HEK293 (cell line): ENCODE results near the gene PNPLA2.

Experiments
- CTCF ChIA-PET: fragments of 350-600 bp; formaldehyde crosslinking; extraction: SDS; loops from one replicate; lab custom pipeline; 2021; ENCODE audit warnings: antibody characterized with exemption; lab: Yijun Ruan, JAX
- POLR2A ChIA-PET: fragments of 300-600 bp; formaldehyde crosslinking; extraction: SDS; loops from one replicate; lab custom pipeline; 2020; ENCODE audit warnings: antibody characterized with exemption, inconsistent platforms; lab: Yijun Ruan, JAX
- H3K27ac ChIP-seq: fragments of 200-500 bp; sonication (Bioruptor generic); 2 replicates; pipeline ENCODE4 v1.5.1; 2014; ENCODE audit warnings: low read depth, low read length, control low read depth, inconsistent platforms; ENCODE audit errors: extremely low read depth
- H3K36me3 ChIP-seq, 2 experiments: fragments of 200-500 bp in 1 of 2; sonication (Bioruptor generic) in 1 of 2; 1 replicate in 1 of 2; 2 replicates in 1 of 2; pipeline ENCODE4 v1.5.1; 2014 to 2017; ENCODE audit warnings: inconsistent platforms in 2 of 2, low read length in 2 of 2; ENCODE audit not compliant: control insufficient read depth in 2 of 2, insufficient read depth in 1 of 2
- H3K4me1 ChIP-seq: fragments of 200-500 bp; sonication (Bioruptor generic); 2 replicates; pipeline ENCODE4 v1.5.1; 2014; ENCODE audit warnings: mild to moderate bottlenecking, low read length, inconsistent platforms; ENCODE audit not compliant: control insufficient read depth, insufficient read depth
- H3K4me3 ChIP-seq: 2 replicates; pipeline ENCODE4 v1.5.1; 2011; ENCODE audit warnings: low read depth, mild to moderate bottlenecking, control low read depth, low read length, moderate library complexity
- H3K9me3 ChIP-seq: fragments of 200-500 bp; sonication (Bioruptor generic); 2 replicates; pipeline ENCODE4 v1.5.1; 2014; ENCODE audit warnings: low read depth, low read length, inconsistent platforms; ENCODE audit not compliant: control insufficient read depth, insufficient read depth
- HIC1 ChIP-seq: fragments of 450-650 bp; formaldehyde crosslinking; IDR thresholded peaks from 2 replicates; pipeline ENCODE4 v1.5.1; 2016; ENCODE audit warnings: missing biosample characterization, missing genetic modification characterization
- KLF16 ChIP-seq: fragments of 450-650 bp; formaldehyde crosslinking; IDR thresholded peaks from 2 replicates; pipeline ENCODE4 v1.5.1; 2017; ENCODE audit warnings: missing biosample characterization, missing genetic modification characterization
- KLF17 ChIP-seq: fragments of 450-650 bp; formaldehyde crosslinking; IDR thresholded peaks from 2 replicates; pipeline ENCODE4 v1.5.1; 2016; ENCODE audit warnings: missing biosample characterization, missing genetic modification characterization
- OSR2 ChIP-seq: fragments of 450-650 bp; formaldehyde crosslinking; IDR thresholded peaks from 2 replicates; pipeline ENCODE4 v1.5.1; 2016; ENCODE audit warnings: missing biosample characterization, missing genetic modification characterization
- SCRT2 ChIP-seq: fragments of 450-650 bp; formaldehyde crosslinking; IDR thresholded peaks from 2 replicates; pipeline ENCODE4 v1.5.1; 2016; ENCODE audit warnings: missing biosample characterization, missing genetic modification characterization
- SP2 ChIP-seq: fragments of 450-650 bp; formaldehyde crosslinking; IDR thresholded peaks from 2 replicates; pipeline ENCODE4 v1.5.1; 2016; ENCODE audit warnings: missing biosample characterization, missing genetic modification characterization
- SP3 ChIP-seq: fragments of 450-650 bp; formaldehyde crosslinking; IDR thresholded peaks from 2 replicates; pipeline ENCODE4 v1.5.1; 2016; ENCODE audit warnings: missing biosample characterization, missing genetic modification characterization
- ZIC2 ChIP-seq: fragments of 450-650 bp; formaldehyde crosslinking; IDR thresholded peaks from 2 replicates; pipeline ENCODE4 v1.5.1; 2016; ENCODE audit warnings: missing biosample characterization, missing genetic modification characterization
- ZNF223 ChIP-seq: fragments of 450-650 bp; formaldehyde crosslinking; IDR thresholded peaks from 2 replicates; pipeline ENCODE4 v1.5.1; 2016; ENCODE audit warnings: missing biosample characterization, missing genetic modification characterization
- ZNF239 ChIP-seq: fragments of 450-650 bp; formaldehyde crosslinking; IDR thresholded peaks from 2 replicates; pipeline ENCODE4 v1.5.1; 2016; ENCODE audit warnings: missing biosample characterization, missing genetic modification characterization
- ZNF324 ChIP-seq: fragments of 450-650 bp; formaldehyde crosslinking; IDR thresholded peaks from 2 replicates; pipeline ENCODE4 v1.5.1; 2016; ENCODE audit warnings: missing biosample characterization, missing genetic modification characterization
- ZNF366 ChIP-seq: fragments of 450-650 bp; formaldehyde crosslinking; conservative IDR thresholded peaks from 2 replicates; pipeline ENCODE4 v1.5.1; 2016; ENCODE audit warnings: missing biosample characterization, missing genetic modification characterization
- ZNF558 ChIP-seq: fragments of 450-650 bp; formaldehyde crosslinking; IDR thresholded peaks from 2 replicates; pipeline ENCODE4 v1.5.1; 2016; ENCODE audit warnings: missing biosample characterization, missing genetic modification characterization
- ZNF580 ChIP-seq: fragments of 450-650 bp; formaldehyde crosslinking; IDR thresholded peaks from 2 replicates; pipeline ENCODE4 v1.5.1; 2016; ENCODE audit warnings: missing biosample characterization, missing genetic modification characterization
- ZNF624 ChIP-seq: fragments of 450-650 bp; formaldehyde crosslinking; IDR thresholded peaks from 2 replicates; pipeline ENCODE4 v1.5.1; 2017; ENCODE audit warnings: missing biosample characterization, missing genetic modification characterization
- ZNF76 ChIP-seq: fragments of 450-650 bp; formaldehyde crosslinking; IDR thresholded peaks from 2 replicates; pipeline ENCODE4; 2016; ENCODE audit warnings: low read depth, missing biosample characterization, missing genetic modification characterization, borderline replicate concordance
- ZNF777 ChIP-seq: fragments of 450-650 bp; formaldehyde crosslinking; IDR thresholded peaks from 2 replicates; pipeline ENCODE4 v1.5.1; 2017; ENCODE audit warnings: missing biosample characterization, missing genetic modification characterization, borderline replicate concordance
- ZSCAN23 ChIP-seq: fragments of 450-650 bp; formaldehyde crosslinking; IDR thresholded peaks from 2 replicates; pipeline ENCODE4 v1.5.1; 2016; ENCODE audit warnings: missing biosample characterization, missing genetic modification characterization
- ZSCAN5A ChIP-seq: fragments of 450-650 bp; formaldehyde crosslinking; IDR thresholded peaks from 2 replicates; pipeline ENCODE4 v1.5.1; 2016; ENCODE audit warnings: missing biosample characterization, missing genetic modification characterization
- TF ChIP-seq, protein P1 (sequence below): fragments of 450-650 bp; formaldehyde crosslinking; IDR thresholded peaks from 2 replicates; pipeline ENCODE4 v1.5.1; 2017; ENCODE audit warnings: missing biosample characterization, missing genetic modification characterization

PNPLA2 gene

DNA sequence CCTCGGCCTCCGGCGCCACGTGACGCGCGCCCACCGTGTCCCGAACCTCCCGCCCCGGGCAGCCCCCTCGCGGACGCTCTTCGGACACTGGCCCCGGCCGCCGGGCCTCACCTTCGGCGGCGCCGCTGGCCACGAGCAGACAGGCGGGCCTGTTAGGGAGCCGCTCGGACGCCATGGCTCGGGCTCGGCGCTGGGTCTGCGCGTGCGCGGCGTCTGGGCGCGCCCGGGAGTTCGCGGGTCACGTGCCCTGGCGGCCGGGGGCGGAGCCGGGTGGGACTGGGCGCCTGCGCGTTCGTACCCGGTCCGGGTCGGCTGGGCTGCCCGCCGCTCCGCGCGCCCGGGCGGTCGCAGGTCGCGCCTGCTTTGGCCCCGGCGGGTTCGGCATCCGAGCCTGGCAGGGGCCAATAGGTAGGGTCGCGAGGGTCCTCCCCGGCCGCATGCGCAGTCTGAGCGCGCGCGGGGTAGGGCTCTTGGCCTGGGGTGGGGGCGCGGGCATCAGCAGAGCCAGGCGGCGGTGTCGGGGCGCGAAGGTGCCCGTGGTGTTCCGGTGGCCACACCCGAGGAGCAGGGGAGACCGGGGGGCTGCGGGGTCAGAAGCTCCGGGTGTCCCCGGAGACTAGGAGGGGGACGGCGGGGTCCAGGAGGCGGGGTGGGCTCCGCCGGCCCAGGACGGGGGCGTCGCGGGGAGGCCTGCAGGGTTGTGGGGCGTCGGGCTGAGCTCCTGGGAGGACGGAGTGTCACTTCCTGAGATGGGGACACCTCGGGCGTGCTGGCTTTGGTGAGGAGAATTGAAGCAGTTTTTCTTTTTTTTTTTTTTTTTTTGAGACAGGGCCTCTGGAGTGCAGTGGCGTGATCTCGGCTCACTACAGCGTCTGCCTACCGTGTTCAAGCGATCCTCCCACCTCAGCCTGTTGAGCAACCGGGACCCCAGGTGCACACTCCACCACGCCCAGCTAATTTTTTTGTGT lies 41.1 kb upstream of the PNPLA2 start, which contains the start of gene GATD1 (continued):
- TF ChIP-seq ZSCAN23 (no peak), ZNF777 (tag by site-specific recombination) (no peak), SP2 (0 out of 2 replicates have a peak, but pooled peaks have one; percentile 9), ZNF223 (tag by site-specific recombination) (no peak)

DNA sequence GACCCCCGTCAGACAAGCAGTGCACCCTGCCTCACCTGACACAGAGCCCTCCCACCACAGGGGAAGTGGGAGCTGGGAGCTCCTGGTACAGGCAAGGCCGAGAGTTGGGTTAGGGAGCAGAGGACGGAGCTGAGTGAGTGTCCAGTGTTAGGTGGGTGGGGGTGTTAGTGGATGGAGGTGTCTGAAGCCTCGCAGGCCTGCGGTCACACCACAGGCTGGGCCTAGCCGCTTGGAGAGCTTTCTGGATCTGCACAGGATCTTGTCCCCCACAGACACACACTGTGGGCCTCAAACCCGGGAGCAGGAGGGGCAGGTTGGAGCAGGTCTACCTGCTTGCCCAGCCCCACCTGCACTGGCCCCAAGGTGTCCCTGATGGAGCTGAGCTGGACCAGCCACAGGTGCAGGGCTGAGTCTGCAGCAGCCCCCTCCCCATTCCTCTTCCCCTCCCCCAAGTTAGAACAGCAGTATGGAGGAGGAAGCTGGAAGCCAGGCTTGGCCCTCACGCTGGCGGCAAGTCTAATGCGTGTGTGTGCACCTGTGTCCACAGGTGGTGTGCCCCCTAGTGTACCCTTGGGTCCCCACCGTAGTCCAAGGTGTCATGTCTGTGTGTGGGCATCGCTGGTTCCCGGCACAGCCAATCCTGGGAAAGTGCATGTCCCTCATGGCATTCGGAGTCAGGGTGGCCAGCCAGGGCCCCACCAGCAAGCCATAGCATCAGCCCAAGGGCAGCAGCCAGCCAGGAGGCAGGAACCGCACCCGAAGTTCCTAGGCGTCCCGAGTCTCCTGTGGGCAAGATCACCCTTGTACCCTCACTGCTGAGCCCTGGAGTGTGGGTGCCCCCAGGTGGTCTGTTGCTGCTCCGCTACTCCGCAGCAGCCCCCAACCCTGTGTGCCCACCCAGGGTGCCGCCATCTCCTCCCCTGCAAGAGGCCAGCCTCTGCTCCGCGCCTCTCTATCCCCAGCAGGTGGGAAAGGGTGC lies 39.4 kb upstream of the PNPLA2 start:
- no peak overlapping the region for H3K27ac ChIP-seq
- no peaks in the 10 kb centered on the region; the same call in 1 of the 2 replicates for H3K4me1 ChIP-seq
- CTCF ChIA-PET = no interaction called here

GRCh38 chr11:779955-780532 lies 38.7 kb upstream of the PNPLA2 start:
- CTCF ChIA-PET = no interaction called here
- H3K36me3 ChIP-seq = peaks cover 0 to 48% of the 10 kb centered on the region in 2 experiments; a peak in 2 of 3 replicates
- POLR2A ChIA-PET = interaction anchor here (2.1 kb wide), 1 partner anchor 10 kb away, joined by 6 read pairs; the partner anchor contains the start of gene CEND1
- no peaks in the 10 kb centered on the region; the same call in 1 of the 2 replicates for H3K4me1 ChIP-seq
- no peak overlapping the region for H3K4me3 ChIP-seq
- H3K9me3 ChIP-seq = no peaks in the 10 kb centered on the region
- H3K27ac ChIP-seq = no peak overlapping the region
- no peak for TF ChIP-seq ZNF239 (tag by site-specific recombination)
- TF ChIP-seq ZNF558 (tag by site-specific recombination) = no peak
- TF ChIP-seq ZNF76 = no peak
- TF ChIP-seq OSR2 (tag by site-specific recombination) = no peak
- TF ChIP-seq ZNF366 (tag by site-specific recombination) = no peak
- TF ChIP-seq ZNF624 (tag by site-specific recombination) = no peak
- no peak for TF ChIP-seq ZSCAN5A
- no peak for TF ChIP-seq ZNF580 (tag by site-specific recombination)
- TF ChIP-seq ZNF324 (tag by site-specific recombination) = no peak
- TF ChIP-seq, protein P1, sequence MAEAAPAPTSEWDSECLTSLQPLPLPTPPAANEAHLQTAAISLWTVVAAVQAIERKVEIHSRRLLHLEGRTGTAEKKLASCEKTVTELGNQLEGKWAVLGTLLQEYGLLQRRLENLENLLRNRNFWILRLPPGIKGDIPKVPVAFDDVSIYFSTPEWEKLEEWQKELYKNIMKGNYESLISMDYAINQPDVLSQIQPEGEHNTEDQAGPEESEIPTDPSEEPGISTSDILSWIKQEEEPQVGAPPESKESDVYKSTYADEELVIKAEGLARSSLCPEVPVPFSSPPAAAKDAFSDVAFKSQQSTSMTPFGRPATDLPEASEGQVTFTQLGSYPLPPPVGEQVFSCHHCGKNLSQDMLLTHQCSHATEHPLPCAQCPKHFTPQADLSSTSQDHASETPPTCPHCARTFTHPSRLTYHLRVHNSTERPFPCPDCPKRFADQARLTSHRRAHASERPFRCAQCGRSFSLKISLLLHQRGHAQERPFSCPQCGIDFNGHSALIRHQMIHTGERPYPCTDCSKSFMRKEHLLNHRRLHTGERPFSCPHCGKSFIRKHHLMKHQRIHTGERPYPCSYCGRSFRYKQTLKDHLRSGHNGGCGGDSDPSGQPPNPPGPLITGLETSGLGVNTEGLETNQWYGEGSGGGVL (tag by site-specific recombination) = no peak
- no peak for TF ChIP-seq SP3

More for the DNA sequence above, 39.4 kb upstream of the PNPLA2 start:
- Histone ChIP-seq H3K36me3 (peaks cover 0 to 54% of the 10 kb centered on the region in 2 experiments; a peak in 2 of 3 replicates), H3K9me3 (no peaks in the 10 kb centered on the region), H3K4me3 (no peak overlapping the region)
- TF ChIP-seq ZIC2 (tag by site-specific recombination) (peak; percentile 54; the same call in 1 of the 2 replicates), HIC1 (tag by site-specific recombination) (0 out of 2 replicates have a peak, but pooled peaks have one; percentile 10), KLF17 (tag by site-specific recombination) (no peak), KLF16 (tag by site-specific recombination) (no peak), SCRT2 (tag by site-specific recombination) (peak; percentile 43; the same call in 1 of the 2 replicates)
- POLR2A ChIA-PET = interaction anchor here (0.8 to 2.1 kb wide), 3 partner anchors 11 to 64 kb away, joined by 3 to 6 read pairs (median 3); partner anchors contain the start of genes CEND1 and TSPAN4
